Effector CD8-positive, alpha-beta T cell (primary cell): ENCODE results near the gene AADAT.
"Not testable (repeated sequence)": the region's sequence is repeated elsewhere in the genome, so short reads cannot be mapped to it uniquely, and the experiment has no call there.

Experiments used
- DNase-seq: peaks from one replicate; lab custom pipeline; 2025; lab: John Stamatoyannopoulos, UW
- total RNA-seq, 4 experiments: gene quantifications; one replicate each; lab custom pipeline; 2026; lab: John Stamatoyannopoulos, UW

AADAT gene
- total RNA-seq, result 0 to 0.24 (median 0.13) reads per million in 4 experiments

GRCh38 chr4:170089668-170090351 is at the start of gene AADAT:
AADAT (minus strand) TSS chr4:170089956; CDS start chr4:170089690, 266 bp downstream.
- no peak for DNase-seq

DNA sequence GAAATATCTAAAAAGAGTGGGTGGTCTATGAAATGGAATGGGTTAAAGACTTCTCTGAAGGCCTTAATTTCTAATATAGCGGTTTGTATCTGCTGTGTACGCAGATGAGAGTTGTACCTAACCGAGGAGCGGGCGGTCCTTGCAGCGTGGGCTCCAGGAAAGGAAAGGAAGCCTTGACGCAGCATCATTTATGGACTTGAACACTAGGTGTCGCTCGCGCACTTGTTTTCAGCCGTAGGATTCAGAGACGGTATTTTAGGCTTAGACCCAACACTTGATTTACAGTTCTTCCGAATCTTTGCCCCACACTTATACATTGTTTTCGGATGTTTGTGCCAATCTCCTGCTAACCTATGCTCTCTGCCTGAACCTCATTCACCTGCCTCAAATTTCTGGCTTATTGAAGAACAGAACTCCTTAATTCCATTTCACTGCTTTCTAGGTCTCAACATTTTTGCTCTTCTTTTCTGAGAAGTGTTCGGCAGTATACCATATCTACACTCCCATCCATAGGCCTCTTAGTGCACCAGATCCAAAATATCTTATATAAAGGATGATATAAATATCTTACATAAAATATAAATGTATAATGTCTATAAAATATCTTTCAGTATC is 48.9 kb upstream of the AADAT start:
- peak; percentile 36 for DNase-seq

- DNase-seq, result no peak
Measured at GRCh38 chr4:170137927-170138326, 48.2 kb upstream of the AADAT start.

- no peak for DNase-seq
Measured at GRCh38 chr4:170137466-170137865, 47.7 kb upstream of the AADAT start.

DNA sequence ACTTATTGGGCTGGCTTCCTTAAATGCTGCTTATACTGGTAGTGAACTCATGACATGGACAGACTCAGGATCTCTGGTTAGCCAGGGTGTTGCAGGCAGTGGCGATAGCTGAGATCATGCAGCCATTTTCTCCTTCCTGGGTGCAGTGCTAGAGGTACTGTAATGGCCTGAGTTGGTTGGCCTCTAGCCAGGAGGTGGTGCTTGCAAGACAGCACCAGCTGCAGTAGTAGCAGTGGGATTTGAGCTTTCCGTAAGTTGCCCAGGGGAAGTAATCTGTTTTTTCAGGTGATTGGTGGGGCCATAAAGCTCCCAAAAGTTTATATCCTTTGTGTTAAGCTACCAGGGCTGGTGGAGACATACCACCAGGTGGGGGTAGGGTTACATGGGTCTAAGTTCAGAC is 45.1 kb upstream of the AADAT start:
- no peak for DNase-seq

- no peak for DNase-seq
Measured at GRCh38 chr4:170128219-170128804, 38.6 kb upstream of the AADAT start.

DNA sequence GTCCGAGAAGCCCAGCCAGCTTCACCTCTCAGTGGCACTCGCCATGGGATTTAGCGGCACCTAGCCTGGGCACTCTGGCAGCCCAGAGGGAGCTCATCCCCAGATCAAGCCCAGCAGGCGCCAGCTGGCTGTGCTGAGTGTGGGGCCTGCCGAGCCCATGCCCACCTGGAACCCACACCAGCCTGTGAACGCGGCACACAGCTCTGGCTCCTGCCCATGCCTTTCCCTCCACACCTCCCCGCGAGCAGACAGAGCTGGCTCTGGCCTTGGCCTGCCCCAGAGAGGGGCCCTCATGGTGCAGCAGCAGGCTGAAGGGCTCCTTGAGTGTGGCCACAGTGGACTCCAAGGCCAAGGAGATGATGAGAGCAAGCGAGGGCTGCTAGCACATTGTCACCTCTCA is 38.0 kb upstream of the AADAT start:
- no peak for DNase-seq

- no peak for DNase-seq
Measured at GRCh38 chr4:170124406-170124805, 34.6 kb upstream of the AADAT start.

DNA sequence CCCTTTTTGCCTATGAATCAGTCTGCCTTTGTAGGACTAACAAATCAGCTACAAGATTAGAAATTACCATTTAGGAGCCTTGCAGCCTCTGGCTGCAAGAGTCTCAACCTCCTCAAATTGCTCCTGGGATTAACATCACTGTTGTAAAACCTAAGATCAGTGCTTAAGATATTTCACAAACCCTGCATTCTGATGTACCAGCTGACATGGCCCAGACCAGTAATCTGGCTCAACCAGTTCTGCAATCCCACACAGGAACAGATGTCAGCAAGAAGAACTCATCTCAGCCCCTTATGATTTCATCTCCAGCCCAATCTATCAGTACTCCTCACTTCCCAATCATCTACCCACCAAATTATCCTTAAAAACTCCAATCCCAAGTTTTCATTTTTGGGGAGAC is 32.5 kb upstream of the AADAT start:
- DNase-seq, result no peak

GRCh38 chr4:170114636-170115035 is 24.9 kb upstream of the AADAT start:
- DNase-seq, result no peak

GRCh38 chr4:170114183-170114582 is 24.4 kb upstream of the AADAT start:
- DNase-seq, result not testable (repeated sequence)

GRCh38 chr4:170111546-170111945 is 21.8 kb upstream of the AADAT start:
- DNase-seq, result no peak

GRCh38 chr4:170111085-170111484 is 21.3 kb upstream of the AADAT start:
- no peak for DNase-seq

GRCh38 chr4:170110285-170110672 is 20.5 kb upstream of the AADAT start:
- no peak for DNase-seq

DNA sequence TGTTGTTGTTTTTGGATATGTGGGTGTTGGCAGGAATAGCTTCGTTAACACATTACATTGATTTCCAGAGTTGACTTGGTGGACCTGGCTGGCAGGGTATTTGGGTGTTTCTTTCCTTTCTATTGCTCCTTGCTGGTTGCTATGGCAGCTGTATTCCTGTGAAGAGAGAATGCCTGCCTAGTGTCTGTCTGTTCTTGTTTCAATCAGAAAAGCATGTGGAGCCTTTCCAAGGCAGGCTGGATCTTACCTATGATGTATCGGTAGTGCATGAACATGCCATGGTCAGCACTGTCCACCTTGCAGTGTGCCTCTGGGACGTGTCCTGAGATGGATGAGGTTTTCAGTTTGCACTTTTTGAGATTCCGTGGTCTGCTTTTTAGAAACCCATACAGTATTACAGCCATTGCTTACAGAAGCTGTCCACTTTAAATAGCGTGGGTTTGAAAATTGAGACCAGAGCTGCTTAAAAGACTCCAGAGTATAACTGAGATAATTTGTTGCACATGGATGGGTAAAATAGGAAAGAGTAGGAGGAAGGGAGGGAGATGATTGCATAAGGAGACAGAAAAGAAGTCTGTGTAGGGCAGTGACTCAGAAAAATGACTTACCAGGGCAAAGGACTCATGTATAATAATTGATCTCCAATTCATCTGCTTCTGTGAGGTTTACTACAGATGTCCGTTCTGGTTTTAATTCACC is 20.0 kb upstream of the AADAT start:
- no peak for DNase-seq

DNA sequence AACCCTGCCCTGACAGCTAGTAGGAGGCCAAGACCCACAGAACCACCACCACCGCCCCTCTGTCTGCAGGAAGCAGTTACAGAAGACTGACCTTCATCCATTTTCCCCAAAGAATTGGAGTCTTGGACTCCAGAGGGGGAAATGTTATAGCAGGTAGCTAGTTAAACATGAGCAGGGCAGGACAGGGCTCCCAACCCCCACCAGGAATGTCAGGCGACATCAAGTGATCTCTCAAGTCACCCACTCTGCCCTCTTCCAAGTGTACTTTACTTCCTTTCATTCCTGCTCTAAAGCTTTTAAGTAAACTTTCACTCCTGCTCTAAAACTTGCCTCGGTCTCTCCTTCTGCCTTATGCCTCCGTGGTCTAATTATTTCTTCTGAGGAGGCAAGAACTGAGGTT is 17.1 kb upstream of the AADAT start:
- DNase-seq, result no peak

DNA sequence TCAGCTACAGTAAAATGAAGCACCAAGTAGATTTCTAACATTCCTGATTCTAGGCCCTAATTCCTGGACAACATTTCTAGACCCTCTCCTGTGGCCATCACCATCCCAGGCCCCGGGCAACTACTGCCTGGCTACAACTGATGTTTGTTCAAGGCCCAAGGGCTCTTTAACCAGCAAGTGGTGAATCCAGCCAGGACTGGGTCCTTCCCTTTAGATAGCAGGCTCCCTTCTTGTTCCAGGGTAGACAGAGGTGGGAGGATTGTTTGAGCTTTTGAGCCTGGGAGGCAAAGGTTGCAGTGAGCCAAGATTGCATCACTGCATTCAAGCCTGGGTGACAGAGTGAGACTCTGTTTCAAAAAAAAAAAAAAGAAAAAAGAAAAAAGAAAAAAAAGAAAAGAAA is 12.7 kb upstream of the AADAT start:
- no peak for DNase-seq

GRCh38 chr4:170098171-170098570 is 8.4 kb upstream of the AADAT start:
- DNase-seq, result not testable (repeated sequence)

GRCh38 chr4:170097681-170098080 is 7.9 kb upstream of the AADAT start:
- no peak for DNase-seq

GRCh38 chr4:170093973-170094535 is 4.3 kb upstream of the AADAT start:
- no peak for DNase-seq

DNA sequence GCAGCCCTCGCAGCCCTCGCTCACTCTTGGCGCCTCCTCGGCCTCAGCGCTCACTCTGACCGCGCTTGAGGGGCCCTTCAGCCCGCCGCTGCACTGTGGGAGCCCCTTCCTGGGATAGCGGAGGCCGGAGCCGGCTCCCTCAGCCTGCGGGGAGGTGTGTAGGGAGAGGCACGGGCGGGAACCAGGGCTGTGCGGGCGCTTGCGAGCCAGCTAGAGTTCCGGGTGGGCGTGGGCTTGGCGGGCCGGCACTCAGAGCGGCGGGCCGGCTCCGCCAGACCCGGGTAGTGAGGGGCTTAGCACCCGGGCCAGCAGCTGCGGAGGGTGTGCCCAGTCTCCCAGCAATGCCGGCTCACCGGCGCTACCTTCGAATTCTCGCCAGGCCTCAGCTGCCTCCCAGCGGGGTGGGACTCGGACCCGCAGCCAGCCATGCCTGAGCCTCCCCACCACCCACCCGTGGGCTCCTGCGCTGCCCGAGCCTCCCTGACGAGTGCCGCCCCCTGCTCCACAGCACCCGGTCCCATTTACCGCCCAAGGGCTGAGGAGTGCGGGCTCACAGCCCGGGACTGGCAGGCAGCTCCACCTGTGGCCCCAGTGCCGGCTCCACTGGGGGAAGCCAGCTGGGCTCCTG is 1.4 kb upstream of the AADAT start:
- DNase-seq, result no peak
